ENCODE measurements around the gene TRABD2A.
A peak's percentile ranks its signal among the peaks of the same experiment; 100 is the strongest.
"Not testable (repeated sequence)": the region's sequence is repeated elsewhere in the genome, so short reads cannot be mapped to it uniquely, and the experiment has no call there.

TRABD2A gene

DNA sequence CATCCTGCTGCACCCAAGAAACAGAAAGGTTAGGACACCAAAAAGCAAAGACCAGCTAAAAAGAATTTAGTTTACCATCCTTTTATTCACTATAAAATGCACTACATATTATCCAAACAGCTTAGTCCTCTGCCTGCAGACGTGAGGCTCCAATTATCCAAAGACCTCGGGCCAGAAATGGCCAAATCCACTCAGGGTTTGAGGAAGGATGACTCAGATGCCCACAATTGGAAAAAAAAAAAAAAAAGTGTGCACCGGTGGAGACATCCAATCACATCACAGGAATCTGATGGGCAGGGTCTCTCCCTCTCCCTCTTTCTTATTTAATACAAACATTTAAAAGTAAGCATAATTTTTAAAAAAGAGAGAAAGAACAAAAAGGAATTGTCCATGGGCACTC, 65.7 kb downstream of the TRABD2A start:
- DNase-seq = no peak

DNA sequence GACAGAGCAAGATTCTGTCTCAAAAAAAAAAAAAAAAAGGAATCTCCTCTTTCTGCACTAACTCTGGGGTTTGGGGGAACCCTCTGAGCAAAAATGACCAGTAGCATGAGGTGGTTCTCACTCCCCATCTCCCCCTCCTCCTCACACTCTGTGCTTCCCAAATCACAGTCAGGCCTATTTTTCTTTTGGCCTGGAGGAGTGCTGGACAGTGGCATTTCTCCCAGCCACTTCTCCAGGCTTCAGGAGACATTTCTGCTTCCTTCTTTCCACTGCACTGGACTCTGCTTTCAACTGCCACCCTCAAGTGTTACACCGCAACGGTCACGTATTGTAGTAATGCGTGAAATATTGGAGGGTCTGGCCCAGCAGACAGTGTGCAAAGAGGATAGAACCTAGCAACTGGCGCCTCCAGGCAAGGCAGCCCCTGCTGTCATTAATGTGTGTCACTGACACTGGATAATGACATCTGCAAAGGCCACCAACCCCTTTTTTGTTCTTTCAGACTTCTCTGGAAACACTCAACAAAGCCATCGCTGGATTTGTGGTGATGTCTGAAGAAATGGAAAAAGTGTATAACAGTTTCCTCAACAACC, 68.9 kb downstream of the TRABD2A start:
- DNase-seq = no peak

DNA sequence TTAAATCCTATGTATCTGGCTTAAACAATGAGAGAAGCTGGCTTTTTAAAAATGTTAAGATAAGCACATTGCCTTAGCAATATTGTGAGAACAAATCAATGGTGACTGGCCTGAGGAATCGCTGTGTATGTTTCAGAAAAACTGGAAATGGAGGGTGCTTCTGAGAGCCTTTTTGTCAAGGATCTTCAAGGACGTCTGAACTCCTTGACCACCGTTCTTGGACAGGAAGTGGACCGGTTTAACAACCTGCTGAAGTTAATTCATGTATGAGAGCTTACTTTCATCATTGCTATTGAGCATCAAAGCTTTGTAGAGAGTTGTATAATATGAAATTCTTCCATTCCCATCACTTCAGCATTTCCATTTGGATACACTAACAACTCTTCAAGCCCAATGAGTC, 72.6 kb downstream of the TRABD2A start:
- no peak for DNase-seq

DNA sequence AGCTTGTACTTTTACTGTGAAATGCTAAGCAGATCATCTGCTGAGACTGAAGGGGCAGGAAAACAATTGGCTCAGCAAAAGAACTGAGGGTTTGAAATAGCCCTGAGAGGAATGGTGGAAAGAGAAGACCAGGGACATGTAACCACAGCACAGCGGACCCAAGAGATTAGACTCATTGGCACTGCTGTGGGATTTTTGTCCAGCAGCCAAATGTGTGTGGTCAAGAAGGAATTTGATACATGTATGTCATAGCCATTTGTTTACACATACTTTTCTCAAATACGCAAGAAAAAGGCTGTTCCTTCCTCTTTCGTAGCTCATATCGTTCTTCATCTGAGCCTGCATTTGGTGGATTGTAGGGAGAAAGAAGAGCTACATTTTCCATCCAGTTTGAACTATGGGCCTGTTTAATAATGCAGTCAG, 73.8 kb downstream of the TRABD2A start:
- DNase-seq = no peak

DNA sequence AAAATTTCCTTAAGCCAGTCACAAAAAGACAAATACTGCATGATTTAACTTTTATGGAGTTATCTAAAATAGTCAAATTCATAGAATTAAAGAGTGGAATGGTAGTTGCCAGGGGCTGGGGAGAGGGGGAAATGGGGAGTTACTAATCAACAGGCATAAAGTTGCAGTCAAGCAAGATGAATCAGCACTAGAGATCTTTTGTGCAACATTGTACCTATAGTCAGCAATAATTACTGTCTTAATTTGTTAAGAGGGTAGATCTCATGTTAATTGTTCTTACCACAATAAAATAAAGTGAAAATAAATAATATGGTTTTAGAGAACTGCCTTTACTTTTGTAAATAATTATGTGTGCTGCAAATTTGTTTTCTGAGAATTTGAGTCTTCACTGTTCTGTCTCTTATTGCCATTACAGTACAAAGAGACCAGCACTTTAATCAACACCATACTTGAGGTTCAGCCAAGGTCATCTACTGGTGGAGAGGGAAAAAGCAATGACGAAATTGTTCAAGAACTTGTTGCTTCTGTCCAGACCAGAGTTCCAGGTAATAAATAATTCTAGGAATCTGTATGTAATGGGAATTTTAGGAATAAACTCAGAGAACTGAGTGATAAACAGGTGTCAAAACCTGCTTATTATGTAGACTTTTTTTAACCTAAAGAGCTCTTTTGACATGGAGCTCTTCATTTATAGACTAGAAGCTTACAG, 75.5 kb downstream of the TRABD2A start:
- no peak for DNase-seq

DNA sequence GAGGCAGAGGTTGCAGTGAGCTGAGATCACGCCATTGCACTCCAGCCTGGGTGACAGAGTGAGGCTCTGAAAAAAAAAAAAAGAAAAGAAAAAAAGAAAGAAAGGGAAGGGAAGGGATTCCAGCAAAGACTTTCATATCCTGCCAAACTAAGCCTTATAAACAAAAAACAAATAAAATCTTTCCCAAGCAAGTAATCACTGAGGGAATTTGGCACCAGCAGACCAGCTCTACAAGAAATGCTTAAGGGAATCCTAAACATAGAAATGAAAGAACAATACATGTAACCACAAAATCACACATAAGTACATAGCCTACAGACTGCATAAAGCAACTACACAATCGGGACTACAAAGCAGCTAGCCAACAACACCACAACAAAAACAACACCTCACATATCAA, 79.1 kb downstream of the TRABD2A start:
- no peak for DNase-seq

DNA sequence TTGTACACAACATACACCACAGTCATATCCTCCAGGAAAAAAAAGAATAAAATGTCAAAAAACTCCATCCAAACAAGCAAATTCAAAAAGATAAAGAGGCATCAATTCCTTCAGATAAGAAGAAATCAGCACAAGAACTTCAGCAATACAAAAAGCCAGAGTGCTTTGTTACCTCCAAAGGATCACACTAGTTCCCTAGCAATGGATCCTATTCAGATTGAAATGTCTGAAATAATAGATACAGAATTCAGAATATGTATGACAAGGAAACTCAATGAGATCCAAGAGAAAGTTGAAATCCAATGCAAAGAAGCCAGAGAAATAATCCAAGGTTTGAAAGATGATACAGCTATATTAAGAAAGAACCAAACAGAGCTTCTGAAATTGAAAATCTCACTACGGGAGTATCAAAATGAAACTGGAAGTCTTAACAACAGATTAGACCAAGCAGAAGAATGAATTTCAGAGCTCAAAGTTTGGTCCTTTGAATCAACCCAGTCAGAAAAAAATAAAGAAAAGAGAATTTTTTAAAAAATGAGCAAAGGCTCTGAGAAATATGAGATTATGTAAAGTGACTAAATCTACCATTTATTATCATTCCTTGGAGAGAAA, 80.6 kb downstream of the TRABD2A start:
- no peak for DNase-seq

DNA sequence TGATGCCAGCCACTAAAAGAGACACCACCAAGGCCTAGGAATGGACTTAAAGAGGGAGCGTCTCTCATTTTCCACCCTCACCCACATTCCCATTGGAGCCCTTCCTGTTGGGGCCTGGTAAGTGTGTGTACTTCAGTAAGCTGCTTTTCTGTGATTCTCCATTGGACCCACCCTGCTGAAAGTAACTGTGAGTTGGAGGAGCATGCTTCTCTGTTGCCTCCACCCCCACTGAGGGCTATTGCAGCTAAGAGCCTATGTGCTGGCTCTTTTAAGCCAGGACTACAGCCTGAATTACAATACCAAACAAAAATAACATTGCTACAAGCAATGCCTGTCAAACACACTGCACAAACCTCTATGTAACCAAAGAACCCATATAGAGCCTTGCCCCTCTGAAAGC, 81.1 kb downstream of the TRABD2A start:
- DNase-seq = no peak

DNA sequence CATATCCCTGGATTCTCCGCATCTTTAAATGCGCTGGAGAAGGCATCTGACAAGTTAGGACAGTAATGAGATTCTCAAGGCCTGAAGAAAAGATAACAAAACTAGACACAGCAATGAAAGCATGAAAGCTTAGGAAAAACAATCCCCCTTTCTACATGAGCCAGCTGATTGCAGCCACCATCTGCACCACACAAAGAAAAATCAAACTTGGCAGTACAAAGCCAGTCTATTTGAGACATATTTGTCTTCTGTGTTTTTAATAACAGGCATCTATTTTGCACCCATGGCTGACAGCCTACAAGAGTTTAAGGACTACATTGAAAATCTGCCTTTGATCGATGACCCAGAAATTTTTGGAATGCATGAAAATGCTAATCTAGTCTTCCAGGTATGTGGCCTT, 83.6 kb downstream of the TRABD2A start:
- DNase-seq = no peak

DNA sequence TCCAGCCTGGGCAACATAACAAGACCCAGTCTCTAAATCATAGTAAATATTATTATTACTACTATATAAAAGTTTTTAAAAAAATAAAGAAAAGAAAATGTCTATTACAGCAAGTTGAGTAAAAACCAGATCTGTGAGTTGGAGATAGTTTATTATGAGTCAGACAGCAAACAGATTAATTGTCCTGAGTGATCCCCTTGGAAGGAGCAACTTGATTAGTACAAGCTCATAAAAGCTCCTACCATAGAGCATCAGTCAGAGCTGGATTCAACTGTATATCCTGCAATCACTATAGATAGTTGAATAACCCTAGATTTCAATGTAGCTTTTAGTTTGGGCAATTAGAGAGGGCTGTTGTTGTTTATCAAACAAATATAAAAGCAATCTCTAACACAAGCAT, 84.1 kb downstream of the TRABD2A start:
- no peak for DNase-seq

DNA sequence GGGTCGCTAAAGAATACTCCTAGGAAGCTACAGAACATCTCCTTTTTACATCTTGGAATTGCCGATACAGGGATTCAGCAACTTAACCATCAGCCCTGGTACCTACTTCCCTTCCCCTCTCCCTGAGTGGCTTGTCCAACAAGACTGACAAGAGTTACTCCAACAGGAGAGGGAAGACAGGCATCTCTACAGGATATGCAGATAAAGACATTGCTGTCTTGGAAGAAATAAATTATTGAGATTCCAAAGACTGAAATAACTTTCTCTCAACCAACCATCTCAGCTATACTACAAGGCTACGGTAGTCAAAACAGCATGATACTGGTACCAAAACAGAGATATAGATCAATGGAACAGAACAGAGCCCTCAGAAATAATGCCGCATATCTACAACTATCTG, 87.2 kb downstream of the TRABD2A start:
- DNase-seq = no peak

DNA sequence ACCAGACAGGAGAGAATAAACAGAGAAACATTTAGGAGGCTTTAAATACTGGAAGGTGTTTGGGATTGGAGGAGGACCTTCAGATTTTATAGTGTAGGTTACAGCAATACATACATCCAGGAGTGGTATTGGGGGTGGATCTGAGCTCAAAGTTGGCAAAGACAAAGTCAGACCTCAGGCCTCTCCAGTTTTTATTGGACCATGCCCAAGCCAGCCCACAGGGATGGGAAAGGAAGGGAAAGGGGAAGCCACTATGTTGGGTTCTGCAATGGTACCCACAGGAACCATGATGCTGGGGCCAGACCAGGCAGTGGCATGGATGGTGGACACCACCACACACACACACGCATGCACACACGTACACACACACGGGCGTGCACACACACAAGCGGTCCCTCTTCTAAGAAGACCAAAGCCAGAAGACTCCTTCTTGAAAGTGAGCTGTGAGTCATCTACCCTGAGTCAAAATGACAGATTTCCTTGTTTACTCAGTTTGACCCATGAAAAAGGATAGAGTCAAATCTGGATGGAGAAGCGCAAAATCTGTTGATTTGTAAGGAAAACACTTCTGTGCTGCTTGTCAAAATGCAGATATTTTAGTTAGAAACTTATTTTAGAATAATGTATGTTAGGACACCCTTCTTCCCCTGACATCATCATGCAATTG, 87.9 kb downstream of the TRABD2A start:
- no peak for DNase-seq

DNA sequence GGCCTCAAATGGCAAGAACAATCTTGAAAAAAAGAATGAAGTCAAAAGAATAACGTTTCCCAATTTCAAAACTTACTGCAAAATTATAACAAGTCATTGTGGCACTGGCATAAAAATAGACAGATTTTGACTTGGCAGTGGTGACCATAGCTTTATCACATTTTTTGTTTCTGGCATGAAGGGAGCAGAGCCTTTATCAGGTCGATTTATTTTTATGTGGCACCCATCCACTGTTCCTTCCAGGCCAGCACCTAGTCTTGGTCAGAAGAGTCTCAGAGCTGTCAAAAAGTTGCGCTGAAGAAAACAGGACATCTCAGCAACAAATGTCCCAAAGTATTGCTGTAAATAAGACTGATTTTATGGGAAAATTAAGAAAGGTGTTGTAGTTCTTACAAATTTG, 92.4 kb downstream of the TRABD2A start:
- DNase-seq = no peak

DNA sequence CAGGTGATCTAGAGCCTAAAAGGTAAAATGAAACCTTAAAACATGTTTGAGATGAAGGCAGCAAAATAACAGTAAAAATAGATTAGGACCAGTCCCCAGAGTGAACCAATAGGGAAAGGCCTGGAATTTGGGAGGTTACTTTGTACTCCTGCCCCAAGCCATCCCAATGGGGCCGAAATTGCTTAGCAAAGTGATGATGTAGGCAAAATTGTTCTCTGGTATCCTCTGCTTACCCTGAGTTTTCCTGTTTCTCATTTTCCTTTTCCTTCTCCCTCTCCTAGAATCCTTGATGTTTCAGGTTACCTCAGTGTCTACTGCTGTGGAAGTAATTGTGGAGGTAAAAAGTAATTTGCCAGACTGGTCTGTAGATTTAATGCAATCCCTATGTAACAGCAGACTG, 92.9 kb downstream of the TRABD2A start:
- no peak for DNase-seq

DNA sequence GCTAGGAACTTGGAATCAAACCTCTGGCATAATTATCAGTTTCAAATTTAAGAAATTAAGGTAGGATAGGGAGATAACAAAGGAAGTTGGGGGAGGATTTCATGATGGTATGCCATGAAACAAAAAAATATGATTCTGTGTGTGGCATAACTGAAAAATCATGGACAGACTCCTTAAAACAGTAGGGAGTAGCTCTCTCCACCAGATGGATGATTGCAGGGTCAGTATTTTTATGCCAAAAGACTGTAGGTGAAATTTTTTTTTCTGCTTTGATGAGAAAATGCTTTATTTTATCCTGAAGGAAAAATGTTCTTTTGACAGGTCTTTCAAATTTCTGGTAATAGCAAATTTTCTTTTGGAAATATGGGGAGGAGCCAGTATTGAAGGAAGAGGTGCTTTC, 94.3 kb downstream of the TRABD2A start:
- no peak for DNase-seq

DNA sequence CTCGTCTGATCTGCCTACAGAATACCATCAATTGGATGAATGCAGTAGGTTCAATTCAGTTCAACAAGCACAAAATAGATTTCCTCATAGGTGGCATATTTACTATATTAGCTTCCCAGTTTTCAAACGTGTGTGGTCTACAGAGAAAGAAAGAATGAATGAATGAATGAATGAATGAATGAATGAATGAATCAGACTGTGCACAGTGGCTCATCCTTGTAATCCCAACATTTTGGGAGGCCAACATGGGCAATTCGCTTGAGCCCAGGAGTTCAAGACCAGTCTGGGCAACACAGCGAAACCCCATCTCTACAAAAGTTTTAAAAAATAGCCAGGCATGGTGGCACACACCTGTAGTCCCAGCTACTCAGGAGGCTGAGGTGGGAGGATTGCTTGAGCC, 94.9 kb downstream of the TRABD2A start:
- DNase-seq = no peak

DNA sequence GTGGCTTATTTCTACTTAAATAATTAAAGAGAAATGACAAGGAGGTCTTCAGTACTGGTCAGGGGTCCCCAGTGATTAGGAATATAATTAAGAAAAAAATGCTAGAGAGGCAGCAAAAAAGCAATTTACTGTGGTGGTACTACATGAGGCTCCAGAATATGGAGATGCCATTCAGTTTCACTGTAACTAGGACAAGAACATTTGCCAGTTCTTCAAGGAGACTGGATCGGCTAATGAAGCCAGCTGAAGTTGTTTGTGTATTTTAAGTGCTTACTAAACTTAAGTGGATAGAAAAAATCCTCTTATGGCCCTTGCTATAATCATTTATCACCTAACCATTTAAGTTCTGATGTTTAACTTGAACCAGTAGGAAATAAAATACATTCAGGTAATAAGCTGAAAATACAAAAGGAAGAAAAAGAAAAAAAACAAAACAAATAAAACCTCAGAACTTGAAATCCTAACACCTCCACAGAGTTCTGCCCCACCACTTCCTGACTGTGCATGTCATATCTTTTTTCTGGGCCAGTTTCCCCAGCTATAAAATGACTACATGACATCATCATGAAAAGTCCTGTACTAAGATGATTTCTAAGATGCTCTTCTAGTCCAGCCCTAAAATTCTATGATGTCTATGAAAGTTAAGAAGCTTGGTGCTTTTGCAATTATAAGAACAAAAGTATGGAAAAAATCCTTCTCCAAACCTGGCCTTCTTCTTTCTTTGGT, 98.0 kb downstream of the TRABD2A start:
- DNase-seq = no peak

DNA sequence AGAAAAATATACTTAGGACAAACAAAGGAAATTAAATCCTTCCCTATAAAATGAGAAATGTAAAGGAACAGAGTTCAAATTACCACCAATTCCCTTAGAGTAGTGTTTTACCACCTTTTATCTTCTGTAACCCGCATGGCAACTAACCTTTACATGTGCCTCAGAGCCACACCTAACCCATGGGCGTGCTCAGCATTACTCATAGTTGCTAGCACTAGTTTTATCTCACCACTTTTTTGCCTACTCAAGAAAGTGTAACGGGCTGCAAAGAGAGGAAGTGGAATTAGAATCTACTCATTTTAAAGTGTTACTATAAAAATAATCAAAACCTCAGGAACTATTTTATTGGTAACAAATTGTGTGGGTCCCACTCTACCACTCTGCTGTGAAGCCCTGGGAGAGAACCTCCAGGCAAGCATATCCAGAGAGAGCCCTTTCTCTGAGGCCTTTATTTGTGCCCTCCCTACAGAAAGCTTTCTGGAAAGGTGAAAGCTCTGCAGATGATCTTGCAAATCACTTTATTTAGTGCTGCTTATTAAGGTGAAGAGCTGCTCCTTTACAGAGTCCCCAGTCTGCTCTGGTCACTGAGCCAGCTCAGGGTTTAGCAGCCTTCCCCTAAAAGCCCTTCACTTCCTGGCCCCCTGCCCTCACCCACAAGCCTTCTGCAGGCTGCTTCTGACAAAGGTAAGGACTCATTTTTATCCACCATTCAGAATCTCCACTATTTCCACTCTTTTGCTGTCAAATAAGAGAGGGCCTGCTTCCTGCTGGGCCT, 98.8 kb downstream of the TRABD2A start:
- peak; percentile 21 to 28 for DNase-seq

DNA sequence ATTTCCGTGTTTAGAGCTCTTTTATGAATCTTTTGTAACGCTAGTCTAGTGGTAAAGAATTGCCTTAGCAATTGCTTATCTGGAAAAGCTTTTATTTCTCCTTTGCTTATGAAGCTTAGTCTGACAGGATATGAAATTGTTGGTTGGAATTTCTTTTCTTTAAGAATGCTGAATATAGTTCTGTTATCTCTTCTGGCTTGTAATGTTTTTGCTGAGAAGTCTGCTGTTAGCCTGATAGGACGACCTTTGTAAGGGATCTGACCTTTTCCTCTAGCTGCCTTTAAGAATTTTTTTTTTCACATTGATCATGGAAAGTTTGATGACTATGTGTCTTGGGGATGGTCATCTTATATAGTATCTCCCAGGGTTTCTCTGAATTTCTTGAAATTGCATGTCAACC, 101.1 kb downstream of the TRABD2A start:
- DNase-seq = no peak

DNA sequence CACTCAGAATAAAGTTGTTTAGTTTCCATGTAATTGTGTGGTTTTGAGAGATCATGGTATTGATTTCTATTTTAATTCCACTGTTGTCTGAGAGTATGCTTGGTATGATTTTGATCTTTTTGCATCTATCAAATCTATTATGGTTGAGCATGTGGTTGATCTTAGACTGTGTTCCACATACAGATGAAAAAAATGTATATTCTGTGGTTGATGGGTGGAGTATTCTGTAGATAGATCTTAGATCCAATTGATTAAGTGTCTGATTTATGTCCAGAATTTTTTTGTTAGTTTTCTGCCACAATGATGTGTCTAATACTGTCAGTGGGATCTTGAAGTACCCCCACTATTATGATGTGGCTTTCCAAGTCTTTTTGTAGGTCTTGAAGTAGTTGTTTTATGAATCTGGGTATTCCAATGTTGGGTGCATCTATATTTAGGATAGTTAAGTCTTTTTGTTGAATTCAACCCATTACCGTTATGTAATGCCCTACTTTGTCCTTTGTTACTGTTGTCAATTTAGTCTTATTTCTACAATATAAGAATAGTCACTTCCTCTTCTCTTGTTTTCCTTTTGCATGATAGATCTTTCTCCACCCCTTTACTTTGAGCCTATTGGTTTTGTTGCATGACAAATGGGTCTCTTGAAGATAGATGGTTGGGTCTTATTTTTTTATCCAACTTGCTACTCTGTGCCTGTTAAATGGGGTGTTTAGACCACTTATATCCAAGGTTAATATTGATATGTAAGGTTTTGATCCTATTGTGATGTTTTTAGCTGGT, 101.8 kb downstream of the TRABD2A start:
- DNase-seq = no peak

DNA sequence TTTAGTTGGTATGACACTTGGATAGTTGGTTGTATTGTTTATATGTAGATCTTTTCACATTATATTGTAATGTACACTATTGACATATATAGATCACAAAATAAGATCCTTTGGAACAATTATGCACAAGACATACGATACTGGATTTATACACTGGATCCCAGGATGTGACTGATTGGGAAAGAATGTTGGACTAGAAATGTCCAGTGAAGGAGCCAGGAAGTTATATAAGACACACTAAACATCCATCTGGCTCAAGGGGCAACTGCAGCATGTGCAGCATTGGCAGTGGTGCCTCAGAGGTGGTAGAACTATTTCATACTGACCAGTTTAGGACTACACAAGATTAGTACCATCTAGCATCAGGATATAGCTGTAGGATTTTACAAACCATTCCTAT, 104.9 kb downstream of the TRABD2A start:
- no peak for DNase-seq

DNA sequence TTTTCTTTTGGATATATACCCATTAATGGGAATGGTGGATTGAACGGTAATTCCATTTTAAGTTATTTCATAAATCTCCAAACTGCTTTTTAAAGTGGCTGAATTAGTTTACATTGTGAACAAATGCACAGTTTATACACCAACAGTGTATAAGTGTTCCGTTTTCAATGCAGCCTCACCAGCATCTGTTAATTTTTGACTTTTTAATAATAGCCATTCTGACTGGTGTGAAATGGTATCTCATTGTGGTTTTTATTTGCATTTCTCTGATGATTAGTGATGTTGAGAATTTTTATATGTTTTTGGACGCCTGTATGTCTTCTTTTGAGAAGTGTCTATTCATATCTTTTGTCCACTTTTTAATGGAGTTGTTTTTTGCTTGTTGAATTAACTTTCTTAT, 107.3 kb downstream of the TRABD2A start:
- not testable (repeated sequence) for DNase-seq

All from stimulated activated CD4-positive, alpha-beta T cell treated with anti-CD3 and anti-CD28 coated beads, Interleukin-2, amount 100 ng/mL, for 48 hours (primary cell).